HL-60/S4 (cell line): ENCODE measurements around the gene PLCXD1.
"Not testable (repeated sequence)": the region's sequence is repeated elsewhere in the genome, so short reads cannot be mapped to it uniquely, and the experiment has no call there.

Experiments used
- in situ Hi-C: fragments of 300-500 bp; cut with MboI; formaldehyde crosslinking; loops from 2 replicates; pipeline ENCODE4 v1.14.3; 2022; ENCODE audit warnings: low sequenced_read_pairs

Gene PLCXD1

DNA sequence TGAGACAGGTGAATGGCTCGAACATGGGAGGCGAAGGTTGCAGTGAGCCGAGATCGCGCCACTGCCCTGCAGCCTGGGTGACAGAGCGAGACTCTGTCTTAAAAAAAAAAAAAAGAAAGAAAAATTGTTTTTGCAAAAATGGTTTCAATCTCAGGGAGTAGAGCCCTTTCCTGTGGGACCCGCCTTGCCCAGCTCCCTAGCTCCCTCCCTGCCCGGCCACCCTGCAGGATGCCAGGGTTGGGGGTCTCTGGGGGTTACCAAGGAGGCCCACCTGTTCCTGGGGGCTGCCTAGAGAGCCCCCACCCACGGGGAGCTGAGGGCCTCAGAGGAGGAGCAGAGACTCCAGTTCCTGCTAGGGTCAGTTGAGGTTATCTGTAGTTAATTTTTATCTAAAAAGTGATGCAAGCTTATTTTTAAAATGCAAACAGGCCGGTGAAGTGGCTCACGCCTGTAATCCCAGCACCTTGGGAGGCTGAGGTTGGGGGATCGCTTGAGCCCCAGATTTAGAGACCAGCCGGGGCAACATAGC lies 18.7 kb upstream of the PLCXD1 start:
- in situ Hi-C loops, result no loop called here

DNA sequence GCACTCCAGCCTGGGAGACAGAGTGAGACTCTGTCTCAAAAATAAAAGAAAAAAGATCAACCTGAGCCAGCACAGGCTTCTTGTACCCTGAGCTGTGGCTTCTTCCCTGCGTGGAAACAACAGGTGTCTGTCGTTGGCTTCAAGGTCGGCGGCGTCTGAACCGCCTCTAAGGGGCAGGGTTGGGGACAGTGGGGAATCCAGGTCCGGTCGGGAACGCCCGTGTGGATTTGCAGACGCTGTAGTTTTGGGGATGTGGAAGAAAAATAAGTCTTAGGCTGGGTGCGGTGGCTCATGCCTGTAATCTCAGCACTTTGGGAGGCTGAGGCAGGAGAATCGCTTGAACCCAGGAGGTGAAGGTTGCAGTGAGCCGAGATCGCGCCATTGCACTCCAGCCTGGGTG lies 17.2 kb upstream of the PLCXD1 start:
- in situ Hi-C loops, result not testable (repeated sequence)

DNA sequence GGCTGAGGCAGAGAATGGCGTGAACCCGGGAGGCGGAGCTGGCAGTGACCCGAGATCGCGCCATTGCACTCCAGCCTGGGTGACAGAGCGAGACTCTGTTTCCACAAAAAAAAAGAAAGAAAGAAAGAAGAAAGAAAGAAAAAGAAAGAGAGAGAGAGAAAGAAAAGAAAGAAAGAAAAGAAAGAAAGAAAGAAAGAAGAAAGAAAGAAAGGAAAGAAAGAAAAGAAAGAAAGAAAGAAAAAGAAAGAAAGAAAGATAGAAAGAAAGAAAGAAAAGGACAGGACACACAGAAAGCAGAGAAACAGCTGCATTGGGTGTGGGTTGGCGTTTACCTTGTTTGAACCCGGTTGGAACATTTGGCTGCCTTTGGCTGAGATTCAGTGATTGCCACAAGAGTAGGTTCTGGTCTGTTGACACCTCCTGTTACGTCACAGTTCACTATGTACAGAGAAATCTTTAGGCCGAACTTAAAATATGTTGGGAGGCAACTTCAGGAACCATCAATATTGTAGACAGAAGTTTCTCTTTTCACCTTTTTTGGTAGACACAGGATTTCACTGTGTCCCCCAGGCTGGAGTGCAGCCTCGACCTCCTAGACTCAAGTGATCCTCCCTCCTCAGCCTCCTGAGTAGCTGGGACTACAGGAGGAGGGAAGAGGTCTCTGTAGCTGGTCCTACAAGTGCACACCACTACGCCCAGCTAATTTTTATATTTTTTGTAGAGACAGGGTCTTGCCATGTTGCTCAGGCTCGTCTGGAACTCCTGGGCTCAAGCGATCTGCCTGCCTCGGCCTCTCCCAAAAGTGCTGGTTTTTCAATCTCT lies 16.3 kb upstream of the PLCXD1 start:
- in situ Hi-C loops, result no loop called here

DNA sequence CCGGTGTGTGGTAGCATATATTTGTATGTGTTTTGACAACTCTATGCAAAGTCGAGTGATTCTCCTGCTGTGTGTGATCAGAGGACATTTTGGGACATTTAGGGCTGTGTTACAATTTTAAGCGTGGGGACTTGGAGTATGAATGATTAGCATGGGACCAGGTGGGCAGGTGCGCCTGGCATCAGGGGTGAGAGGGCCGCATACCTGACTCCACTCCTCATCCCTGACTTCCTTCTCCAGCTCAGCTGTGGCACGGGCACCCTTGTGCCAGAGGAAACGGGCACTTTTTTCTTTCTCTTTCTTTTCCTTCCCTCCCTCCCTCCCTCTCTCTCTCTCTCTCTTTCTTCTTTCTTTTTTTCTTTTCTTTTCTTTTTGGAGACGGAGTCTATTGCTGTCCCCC lies 15.7 kb upstream of the PLCXD1 start:
- in situ Hi-C loops, result no loop called here

DNA sequence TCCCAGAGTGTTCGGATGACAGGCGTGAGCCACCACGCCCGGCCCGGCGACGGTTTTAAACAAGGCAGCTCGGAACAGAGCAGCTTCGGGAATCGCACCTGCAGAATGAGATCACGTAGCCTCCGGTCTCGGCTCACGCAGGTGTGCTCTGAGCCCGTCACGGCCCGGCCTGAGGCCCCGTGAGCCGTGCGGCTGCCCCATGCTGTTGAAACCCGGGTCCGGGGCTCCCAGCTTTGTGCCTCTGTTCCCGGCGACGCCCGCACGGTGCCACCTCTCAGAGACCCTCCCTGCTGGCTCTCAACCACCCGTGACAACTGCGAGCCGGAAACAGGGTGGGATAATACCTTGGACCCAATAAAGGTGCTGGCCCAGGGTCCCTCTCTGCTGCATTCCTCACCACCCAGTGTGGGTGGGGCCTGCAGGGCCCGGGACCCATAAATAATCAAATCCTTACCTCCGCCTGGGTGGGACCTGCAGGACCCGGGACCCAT lies 13.4 kb upstream of the PLCXD1 start:
- in situ Hi-C loops, result no loop called here

DNA sequence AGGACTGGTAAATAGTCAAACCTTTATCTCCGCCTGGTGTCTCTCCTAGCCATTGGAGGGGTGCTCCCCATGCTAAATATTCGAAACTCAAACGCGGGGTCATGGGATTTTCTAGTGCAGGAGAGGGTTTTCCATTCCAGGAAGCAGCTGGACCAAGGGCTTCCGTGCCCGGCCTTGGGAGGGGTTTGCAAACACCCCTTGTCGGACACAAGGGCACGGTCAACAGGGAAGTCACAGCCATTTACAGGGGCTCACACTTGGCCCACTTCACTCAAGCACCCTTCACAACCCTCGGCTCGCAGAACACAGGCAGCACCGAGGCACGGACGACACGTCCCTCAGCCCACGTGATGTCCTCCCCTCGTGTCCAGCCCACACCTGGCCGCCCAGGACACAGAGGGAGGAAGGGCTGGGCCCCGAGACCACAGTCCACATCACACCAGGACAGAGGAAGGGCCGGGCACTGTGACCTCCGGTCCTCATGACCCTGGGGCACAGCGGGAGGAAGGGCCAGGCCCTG lies 10.3 kb upstream of the PLCXD1 start:
- in situ Hi-C loops, result no loop called here

DNA sequence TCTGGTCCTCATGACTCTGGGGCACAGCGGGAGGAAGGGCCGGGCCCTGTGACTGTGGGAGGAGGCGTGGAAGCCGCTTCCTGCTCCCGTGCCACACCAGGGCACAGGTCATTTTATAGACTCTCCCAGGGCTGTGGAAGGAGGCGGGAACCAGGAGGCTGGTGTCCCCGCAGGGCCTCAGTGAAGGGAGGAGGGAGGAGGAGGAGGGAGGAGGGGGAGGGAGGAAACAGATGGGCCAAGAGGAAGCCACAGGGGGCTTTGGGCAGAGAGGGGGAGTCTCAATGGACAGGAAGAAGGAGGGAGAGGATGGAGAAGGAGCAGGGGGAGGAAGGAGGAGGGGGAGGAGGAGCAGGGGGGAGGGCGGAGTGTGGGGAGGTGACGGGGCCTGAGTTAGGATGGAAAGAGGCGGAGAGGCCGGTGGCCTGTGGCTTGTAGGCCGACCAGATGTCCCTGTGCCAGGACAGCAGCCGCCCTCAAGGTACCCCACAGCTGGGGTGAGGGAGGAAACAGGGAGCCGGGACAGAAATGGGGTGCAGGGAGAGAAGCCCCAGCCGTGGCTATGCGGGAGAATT lies 6.2 kb upstream of the PLCXD1 start:
- in situ Hi-C loops, result no loop called here

DNA sequence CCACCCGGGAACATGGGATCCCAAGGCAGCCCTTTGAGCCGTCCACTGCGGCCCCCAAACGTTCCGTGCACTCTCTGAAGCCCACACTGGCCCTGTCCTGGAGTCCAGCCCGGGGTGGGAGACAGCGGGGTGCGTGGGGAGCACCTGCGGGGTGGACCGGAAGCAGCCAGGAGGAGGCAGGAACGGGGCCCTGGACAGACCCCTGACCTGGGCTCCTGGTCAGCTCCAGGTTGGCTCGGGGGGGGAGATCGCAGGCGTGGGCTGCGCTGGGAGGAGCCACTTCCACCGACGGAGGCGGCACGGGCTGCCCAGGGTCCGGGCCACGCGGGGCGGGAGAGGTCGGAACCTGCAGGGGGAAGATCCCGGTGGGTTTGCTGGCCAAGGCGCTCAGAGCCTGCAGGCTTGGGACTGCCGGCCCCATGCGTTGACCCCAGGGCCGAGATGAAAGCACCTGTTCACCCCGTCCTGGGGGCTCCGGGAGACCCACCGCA lies 5.7 kb upstream of the PLCXD1 start:
- in situ Hi-C loops, result no loop called here

DNA sequence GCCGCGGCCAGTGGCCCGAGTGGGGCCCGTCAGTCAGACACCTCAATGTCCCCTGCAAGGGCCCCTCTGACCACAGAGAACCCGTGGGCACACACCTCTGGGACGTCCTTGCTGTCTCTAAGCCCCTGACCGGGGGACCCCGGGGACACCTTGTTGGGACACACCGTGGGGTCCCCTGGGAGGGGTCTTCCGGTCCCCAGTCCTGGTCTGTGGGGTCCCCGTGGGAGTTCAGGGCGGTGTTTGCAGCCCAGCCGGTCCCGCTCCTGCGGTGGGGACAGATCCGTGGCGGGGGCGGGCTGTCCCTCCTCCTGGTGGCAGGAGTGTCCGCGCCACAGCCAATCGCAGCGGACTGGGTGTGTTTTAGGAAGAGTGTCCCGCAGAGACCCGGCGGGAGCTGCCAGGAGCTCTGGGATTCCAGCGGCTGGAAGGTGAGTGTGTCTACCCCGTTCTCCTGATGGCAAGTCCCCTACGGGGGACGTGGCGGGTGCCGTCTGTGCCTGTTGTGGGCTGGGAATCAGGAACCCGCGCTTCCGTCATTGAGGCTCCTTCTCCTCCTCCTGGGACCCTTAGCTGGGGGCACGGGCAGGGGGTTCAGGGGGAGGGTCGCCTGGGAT lies 5.1 kb upstream of the PLCXD1 start:
- in situ Hi-C loops, result no loop called here

DNA sequence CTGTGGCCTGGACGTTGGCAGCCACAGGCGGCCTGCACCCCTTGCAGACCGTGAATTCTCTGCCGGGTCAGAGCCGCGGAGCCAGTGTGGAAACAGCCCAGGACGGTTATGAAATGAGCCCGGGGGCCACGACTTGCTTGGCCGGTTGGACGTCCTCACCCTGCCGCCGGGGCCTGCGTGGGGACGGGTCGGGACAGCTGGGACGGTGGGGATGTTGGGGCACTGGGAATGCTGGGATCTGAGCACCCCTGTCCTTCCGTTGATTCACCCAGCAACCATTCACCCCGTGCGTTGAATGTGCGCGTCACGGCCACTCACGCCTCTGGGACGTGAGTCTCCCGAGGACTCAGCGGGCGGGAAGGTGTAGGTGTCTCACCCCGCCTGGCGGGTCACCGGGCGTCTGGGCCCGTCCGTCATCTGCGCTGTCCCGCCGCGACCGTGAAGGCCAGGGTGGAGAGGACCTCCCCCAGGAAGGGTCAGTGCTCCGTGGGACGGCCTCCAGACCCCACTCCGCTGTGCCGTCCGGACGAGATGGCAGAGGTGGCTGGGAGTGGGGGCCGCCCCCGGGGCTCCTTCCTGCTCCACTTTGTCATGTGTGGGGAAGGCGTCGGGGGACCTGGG lies 4.5 kb upstream of the PLCXD1 start:
- in situ Hi-C loops, result no loop called here

DNA sequence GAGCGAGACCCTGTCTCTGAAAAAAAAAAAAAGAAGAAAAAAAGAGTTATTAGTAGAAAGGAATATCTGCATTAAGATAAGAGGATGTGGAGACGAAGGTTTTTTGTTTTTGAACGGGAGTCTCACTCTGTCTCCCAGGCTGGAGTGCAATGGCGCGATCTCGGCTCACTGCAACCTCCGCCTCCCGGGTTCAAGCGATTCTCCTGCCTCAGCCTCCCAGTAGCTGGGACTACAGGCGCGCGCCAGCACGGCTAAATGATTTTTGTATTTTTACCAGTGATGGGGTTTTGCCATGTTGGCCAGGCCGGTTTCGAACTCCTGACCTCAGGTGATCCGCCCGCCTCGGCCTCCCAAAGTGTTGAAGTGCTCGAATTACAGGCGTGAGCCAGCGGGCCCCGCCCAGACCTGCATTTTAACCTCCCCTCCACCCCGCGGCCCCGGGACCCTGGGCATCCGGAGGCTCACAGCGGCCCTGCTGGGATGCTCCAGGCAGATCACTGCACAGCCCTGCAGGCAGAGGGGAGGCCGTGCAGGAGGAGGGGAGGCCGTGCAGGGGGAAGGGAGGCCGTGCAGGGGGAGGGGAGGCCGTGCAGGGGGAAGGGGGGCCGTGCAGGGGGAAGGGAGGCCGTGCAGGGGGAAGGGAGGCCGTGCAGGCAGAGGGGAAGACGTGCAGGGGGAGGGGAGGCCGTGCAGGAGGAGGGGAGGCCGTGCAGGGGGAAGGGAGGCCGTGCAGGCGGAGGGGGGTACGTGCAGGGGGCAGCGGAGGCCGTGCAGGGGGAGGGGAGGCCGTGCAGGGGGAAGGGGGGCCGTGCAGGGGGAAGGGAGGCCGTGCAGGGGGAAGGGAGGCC lies 1.2 kb upstream of the PLCXD1 start:
- in situ Hi-C loops, result not testable (repeated sequence)

DNA sequence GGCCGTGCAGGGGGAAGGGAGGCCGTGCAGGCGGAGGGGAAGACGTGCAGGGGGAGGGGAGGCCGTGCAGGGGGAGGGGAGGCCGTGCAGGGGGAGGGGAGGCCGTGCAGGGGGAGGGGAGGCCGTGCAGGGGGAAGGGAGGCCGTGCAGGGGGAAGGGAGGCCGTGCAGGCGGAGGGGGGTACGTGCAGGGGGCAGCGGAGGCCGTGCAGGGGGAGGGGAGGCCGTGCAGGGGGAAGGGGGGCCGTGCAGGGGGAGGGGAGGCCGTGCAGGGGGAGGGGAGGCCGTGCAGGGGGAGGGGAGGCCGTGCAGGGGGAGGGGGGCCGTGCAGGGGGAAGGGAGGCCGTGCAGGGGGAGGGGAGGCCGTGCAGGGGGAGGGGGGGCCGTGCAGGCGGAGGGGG lies 459 bp upstream of the PLCXD1 start:
- in situ Hi-C loops, result not testable (repeated sequence)

DNA sequence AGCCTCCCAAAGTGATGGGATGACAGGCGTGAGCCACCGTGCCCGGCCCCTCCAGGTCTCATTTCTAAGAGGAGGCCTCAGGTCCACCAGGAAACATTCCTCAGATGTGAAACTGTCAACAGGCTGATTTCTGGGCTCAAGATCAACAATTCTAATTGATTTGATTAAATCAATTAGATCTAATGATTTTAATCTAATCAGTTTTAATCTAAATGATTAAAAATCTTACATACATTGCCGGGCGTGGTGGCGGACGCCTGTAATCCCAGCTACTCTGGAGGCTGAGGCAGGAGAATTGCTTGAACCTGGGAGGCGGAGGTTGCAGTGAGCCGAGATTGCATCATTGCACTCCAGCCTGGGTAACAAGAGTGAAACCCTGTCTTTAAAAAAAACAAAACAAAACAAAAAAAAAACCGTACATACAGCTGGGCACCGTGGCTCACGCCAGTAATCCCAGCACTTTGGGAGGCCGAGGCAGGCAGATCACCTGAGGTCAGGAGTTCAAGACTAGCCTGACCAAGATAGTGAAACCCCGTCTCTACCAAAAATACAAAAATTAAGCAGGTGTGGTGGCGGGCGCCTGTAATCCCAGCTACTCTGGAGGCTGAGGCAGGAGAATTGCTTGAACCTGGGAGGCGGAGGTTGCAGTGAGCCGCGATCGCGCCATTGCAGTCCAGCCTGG lies 960 bp downstream of the PLCXD1 start:
- in situ Hi-C loops, result not testable (repeated sequence)

DNA sequence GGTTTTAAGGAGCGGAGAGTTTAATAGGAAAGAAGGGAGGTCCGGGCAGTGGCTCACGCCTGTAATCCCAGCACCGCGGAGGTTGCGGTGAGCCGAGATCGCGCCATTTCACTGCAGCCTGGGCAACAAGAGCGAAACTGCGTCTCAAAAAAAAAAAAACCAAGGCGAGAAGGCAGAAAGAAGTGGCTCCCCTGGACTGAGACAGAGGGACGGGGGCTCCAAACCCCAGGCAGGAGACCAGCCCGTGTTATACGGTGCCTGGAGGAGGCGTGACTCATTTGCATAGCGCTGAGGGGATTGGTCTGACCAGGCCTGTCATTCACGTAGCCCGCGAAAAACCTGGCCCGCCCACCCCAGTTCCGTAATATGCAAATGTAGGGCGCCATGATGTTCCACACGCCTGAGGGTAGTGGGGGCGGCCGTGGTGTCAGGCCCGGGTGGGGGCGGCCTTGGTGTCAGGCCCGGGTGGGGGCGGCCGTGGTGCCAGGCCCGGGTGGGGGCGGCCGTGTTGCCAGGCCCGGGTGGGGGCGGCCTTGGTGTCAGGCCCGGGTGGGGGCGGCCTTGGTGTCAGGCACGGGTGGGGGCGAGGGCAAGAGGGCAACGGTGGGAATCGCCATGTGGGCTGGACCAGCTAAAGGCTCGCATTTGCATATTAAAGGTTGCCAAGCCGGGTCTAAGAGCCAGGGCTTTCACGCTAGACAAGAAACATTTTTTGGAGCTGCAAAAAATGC lies 2.1 kb downstream of the PLCXD1 start:
- in situ Hi-C loops, result no loop called here

DNA sequence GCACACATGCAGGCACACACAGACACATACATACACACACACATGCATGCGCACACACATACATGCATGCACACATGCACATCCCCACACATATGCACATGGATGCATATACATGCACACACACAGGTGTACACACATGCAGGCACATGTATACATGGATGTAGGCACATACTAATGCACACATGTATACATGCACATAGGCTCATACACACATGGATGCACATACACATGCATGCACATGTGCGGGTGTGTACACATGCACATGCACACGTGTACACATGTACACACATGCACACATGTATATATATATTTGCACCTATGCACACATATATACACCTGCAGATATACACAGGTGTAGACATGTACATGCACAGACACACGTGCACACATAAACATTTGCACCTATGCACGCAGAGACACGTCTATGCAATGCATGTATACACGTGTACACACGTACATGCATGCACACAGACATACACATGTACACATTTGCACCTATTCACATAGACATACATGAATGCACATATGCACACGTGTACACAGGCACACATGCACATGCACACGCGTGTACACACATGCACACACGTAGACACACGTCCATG lies 4.0 kb downstream of the PLCXD1 start:
- in situ Hi-C loops, result no loop called here

DNA sequence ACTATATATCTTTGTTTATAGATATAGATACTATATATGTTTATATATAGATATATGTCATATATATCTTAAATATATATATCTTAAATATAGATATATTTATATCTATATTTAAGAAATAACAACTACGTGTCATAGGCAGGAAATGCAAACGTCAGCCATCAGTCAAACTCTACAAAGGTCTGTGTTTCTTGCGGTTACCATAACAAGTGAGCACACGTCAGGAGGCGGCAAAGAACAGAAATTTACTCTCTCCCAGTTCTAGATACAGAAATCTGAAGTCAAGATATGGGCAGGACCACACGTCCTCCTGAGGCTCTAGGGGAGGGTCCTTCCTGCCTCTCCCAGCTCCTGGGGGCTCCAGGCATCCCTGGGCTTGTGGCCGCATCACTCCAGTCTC lies 6.5 kb downstream of the PLCXD1 start:
- in situ Hi-C loops, result no loop called here

DNA sequence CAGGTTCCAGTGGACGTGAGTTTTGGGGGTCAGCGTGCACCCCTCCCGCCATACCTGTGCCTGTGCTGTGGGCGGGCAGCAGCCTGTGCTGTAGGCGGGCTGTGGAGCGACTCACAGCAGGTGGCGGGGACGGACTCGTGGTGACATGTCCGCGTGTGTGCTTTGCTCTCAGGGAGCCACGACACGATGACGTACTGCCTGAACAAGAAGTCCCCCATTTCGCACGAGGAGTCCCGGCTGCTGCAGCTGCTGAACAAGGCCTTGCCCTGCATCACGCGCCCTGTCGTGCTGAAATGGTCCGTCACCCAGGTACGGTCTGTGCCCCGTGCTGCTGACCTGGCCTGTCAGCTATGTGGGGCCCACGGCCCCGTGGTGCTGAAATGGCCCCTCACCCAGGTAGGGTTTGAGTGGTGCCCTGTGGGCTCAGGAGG lies 7.4 kb downstream of the PLCXD1 start:
- in situ Hi-C loops, result no loop called here

DNA sequence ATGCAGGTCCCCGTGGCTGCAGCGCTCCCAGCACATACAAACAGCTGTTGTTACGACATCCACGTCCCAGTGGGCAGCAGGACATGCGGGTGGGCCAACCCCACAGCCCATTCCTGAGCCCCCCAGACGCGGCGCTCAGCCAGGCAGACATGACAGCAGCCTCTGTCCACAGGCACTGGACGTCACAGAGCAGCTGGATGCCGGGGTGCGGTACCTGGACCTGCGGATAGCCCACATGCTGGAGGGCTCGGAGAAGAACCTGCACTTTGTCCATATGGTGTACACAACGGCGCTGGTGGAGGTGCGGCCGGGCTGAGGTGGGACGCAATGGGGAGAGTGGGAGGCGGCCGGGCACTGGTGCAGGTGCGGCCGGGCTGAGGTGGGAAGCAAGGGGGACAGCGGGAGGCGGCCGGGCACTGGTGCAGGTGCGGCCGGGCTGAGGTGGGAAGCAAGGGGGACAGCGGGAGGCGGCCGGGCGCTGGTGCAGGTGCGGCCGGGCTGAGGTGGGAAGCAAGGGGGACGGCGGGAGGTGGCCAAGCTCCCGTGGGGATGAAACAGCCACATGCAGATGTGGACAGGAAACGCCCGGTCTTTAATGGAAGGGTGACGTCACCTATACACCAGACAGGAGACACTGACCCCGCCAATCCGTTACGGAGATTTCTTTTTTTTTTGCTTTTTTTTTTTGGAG lies 9.4 kb downstream of the PLCXD1 start:
- in situ Hi-C loops, result no loop called here
